Embryonic facial prominence (tissue), 1 donor: Measurements from ENCODE around the gene EEF1AKMT2.
"Not testable (repeated sequence)": the region's sequence is repeated elsewhere in the genome, so short reads cannot be mapped to it uniquely, and the experiment has no call there.

Experiments
- DNase-seq: peaks from one replicate; pipeline ENCODE4 v3.0.0-alpha.2; 2016; ENCODE audit errors: extremely low spot score

The EEF1AKMT2 gene

DNA sequence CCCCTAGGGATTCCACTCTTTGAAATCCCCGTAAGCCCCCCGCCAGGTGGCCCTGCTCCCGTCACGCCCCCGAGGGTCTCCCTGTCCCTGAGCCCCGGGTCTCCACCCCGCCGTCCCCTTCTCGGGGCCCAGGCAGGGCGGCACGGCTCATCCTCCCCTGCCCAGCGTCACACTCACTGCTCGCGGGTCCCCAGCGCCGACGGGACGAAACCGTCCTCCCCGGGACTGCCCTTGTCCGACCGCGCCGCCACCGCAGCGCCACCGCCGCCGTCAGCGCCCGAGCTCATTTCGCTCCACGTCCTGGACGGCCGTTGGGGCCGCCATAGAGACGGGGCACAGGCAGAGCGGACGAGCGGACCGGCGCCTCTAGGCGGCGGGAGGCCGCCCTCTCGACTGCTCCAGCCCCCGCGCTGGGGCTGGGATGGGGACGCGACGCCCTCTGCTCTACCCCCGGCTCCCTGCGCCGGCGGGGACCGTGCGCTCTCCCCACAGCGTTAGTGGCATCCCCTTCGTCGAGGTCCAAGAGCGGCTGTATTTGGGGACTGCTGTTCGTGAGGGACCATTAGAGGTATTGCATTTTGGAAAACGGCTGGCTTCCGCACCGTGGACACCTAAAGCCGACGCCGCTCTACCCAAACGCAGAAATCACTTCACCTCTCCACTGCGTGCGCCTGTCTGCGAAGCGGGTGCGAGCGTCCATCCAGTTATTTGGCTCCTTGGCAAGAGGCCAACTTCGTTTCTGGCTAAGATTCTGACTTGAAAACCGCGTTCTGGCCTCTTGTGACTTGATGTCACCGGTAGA lies at the start of gene EEF1AKMT2:
Gene EEF1AKMT2 (minus strand): TSS at position 341 of the 802 bp plus-strand sequence. CDS start 54 bp downstream, at position 287.
- peak; percentile 78 for DNase-seq

DNA sequence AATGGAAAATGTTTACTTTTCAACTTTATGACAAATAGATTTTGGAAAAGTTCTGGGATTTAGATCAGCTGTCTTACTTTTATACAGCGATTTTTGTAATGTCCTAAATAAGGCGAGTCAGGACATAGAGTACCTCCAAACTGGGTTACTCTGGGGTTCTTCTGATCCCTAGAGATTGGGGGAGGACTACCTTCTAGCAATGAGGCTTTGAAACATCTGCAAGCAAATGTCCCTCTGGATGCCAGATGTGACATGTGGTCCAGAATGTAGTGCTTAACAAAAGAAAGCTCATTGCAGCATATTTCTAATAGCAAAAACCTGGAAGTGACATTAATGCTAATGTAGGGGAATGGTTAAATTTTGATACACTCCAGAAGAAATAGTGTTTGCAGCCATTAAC lies 46.0 kb upstream of the EEF1AKMT2 start:
- no peak for DNase-seq

DNA sequence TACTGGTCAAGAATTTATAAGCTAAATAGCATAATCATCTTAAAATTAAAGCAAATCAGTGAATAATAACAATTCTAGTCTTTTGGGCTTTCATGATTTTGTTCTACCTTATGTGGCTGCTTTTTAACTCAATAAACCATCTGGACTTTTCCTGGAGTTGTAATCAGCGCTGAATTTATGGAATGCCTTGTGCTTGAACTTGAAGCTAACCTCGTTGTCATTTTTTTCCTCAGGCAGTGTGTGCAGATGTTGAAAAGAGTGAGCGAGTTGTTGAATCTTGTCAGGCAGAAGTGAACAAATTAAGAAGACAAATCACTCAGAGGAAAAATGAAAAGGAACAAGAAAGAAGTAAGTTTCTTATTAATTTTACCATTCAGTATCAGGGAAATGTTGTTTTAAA lies 39.4 kb upstream of the EEF1AKMT2 start:
- DNase-seq = no peak

DNA sequence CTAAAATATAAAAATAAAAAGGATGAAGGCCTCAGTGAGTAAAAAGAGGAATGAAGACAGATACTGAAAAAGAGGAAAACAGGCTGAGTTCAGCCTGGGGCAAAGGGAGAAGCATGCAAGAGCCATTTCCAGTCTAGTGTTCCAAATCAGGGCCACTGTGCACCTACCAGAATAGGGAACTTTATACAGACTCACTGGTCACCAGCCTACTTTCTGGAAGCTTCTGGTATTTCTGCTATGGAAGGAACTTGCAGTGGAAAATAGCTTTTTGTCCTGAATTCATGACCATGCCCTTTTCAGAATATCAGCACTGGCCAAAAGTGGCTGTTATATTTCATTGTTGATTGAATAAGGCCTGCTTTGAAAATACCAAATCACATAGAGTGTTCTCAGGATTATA lies 38.8 kb upstream of the EEF1AKMT2 start:
- DNase-seq = no peak

DNA sequence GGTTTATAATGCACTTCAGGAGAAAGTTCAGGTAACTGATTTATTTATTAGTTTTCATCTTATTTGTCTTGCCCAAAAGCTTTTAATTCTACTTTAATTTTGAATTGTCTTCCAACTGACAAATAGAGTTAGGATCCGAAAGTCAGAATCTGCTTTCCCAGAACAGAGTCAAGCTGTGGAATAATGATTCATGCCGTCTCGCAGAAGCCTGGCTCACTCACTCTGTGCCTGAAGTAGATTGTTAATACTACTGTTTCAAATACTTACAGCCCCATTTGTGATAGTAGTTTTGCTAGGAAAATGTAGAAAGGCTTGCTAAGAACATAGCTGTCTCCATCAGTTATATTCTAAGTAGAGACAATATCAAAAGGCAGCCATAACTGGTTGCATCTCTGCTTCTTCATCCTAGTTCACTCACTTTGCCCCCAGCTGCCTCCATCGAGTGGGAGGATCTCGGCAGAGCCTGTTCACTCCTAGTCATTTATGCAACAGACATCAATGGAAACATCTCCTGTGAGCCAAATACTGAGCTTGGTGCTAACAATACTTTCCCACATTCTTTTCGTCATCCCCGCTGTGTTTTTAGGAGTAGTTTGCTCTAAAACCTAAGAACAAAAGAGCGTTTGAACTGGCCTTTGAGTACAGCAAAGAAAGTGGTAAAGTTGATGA lies 37.9 kb upstream of the EEF1AKMT2 start:
- DNase-seq = no peak

DNA sequence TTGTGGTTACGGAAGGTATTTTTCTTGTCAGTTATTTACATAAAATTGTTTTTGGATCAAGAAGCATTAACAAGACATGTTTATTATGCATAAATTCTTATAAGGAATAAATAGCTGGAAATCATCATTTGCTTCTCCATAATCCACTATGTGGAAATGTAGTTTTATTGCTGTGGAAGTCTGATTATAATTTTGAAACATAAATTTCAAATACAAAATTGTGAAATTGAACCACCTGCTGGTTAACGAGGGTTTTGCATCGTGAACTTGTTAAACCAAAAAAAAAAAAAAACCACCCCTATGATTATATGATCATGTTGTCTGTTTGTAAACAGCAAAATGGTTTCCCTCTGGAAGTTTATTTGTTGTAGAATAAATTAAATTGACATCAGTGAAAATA lies 35.8 kb upstream of the EEF1AKMT2 start:
- no peak for DNase-seq

DNA sequence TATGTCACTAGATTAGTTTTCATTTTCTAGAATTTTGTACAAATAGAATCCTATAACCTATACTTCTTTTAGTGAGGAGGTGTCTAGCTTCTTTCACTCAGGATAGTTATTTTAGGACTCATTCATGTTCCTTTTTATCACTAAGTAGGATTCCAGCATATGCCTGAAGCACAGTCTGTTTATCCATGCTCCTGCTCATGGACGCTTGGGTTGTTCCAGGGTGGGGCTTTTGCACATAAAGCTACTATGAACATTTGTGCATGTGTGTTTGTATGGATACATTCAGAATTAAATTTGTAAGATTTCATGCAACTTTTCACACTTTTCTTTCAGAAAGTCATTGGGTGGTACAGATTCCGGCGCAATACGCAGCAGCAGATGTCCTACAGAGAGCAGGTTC lies 34.6 kb upstream of the EEF1AKMT2 start:
- no peak for DNase-seq

DNA sequence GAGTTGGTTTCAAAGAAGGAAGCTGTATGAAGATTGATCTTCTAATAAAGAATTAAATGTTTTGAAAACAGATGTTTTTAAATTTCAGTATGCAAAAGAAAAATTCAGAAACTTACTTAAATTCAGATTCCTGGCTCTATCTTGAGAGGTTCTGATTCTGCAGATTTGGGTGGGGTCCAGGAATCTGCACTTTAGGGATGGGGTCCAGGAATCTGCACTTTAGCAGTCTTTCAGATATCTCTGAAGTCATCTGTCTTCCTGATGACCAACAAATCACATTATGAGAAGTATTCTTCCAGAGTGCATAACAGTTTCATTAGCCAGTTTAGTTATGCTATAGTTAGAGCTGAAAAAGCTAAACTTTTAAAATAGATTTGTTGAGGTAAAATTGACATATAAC lies 34.0 kb upstream of the EEF1AKMT2 start:
- no peak for DNase-seq

DNA sequence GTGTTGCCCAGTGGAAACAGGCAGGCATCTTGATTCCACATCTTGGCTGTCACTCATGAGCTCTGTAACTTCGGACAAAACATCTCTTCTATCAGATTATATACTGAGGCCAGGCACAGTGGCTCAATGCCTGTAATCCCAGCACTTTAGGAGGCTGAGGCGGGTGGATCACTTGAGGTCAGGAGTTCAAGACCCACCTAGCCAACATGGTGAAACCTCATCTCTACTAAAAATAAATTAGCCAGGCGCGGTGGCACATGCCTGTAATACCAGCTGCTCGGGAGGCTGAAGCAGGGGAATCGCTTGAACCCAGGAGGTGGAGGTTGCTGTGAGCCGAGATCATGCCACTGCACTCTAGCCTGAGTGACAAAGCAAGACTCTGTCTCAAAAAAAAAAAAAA lies 33.2 kb upstream of the EEF1AKMT2 start:
- not testable (repeated sequence) for DNase-seq

DNA sequence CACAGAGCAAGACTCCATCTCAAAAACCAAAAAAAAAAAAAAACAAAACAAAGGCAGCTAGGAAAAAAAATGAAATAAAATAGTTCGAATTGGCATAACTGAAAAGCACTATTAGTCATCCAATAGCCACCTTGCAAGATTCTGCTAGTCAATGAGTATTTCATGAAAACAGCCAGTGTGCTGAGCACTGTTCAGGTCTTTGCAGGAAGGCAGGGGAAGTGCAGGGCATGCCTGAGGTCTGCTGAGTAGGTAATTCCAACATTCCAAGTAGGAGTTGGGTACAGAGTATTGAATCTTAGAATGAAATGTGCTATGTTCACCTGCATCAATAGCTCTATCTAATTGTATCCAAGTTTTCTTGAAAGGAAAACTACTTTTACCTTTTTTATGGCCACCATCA lies 32.8 kb upstream of the EEF1AKMT2 start:
- no peak for DNase-seq

DNA sequence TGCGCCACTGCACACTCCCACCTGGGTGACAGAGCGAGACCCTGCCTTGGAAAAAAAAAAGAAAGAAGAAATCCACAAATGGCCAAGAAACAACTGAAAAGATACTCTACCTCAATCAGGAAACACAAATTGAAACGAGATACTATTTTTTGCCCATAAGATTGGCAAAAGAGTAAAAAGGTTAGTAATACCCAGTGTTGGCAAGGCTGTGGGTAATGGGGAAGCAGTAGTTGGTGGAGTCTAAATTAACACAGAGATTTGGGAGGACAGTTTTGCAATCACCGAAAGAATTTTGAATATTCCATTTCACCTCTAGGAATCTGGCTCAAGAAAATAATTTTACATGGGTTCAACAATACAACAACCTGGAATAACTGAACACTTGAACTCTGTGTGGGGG lies 29.8 kb upstream of the EEF1AKMT2 start:
- no peak for DNase-seq

DNA sequence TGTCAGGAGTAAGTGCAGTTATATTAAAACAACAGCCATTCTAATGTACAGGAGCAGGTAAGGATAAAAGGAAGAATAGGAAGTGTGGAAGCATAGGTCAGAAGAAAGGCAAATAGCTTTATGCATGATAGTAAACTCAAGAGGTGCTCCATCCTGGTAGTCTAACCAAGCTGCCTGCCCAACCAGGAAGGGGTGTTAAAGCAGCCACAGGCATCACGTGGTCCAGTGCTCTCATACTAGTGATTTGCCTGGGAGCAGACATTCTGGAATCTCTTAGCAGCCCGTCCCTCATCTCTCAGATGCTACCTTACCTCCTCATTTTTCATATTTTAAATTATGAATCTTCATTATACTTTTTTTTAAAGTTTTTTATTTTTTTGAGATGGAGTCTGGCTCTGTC lies 28.4 kb upstream of the EEF1AKMT2 start:
- no peak for DNase-seq

DNA sequence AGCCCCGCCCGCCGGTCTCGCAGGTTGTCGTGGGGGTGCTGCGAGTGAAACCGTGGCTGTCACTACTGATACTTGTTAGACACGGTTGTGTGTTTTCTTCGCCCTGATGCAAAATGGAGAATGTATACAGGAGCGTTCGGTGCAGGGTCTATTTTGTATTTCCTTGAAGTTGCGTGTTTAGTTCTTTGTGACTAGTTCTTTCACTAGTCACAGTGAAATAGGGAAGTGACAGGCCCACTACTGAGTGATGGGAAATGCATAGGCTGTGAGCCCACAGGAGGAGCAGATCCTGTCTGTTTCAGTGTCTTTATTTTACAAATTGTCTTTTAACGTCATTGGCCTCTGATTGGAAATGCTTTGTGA lies 10.6 kb upstream of the EEF1AKMT2 start:
- DNase-seq = no peak

DNA sequence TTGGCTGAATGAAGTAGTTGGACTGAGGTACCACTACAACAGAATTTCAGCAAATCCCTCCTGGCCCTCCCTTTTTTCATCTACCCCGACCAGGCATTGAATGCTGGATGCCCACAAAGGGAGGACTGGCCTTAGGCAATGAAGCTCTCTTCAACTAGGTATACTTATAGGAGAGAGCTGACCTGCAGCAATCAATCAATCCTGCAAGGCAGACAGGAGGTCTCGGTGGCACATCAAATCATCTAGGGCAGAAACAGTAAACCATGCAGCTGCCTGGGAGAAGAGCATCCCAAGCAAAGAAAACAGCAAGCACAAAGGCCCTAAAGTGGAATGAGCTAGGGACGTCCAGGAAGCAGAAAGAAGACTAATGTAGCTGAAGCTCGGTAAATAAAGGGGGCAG lies 7.5 kb upstream of the EEF1AKMT2 start:
- no peak for DNase-seq

DNA sequence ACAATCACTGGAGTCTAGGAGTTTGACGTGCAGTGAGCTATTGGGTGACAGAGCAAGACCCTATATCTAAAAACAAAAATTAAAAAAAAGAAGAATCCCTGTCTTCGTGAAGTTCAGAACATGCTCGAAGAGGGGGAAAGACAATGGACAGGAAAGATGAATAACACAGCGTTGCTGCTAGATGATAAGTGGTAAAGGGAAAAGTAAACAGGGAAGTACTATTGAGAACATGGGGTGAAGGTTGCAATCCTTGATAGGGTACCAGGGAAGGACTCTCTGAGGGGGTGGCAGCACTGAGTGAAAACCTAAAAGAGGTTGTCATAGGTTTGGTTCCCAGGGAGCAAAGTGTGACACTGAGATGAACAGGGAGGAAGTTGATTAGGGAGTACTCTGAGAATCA lies 7.1 kb upstream of the EEF1AKMT2 start:
- no peak for DNase-seq

DNA sequence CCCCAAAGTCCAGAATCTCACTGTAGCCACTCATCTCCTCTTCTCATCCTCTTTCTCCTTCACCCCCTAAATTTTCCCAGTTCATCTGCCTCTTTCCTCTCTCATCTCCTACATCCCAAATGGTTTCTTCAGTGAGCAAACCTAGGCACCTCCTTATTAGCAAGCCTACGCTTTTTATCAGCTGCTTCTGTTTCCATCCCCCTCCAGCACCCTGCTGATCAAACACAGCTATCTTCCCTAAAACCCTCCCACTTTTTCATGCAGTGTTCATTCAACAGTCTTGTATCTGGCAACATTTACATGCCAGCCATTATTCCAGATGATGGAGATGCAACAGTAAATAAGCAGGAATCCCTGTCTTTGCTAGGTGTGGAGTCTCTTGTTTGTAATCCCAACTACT lies 6.7 kb upstream of the EEF1AKMT2 start:
- DNase-seq = no peak

DNA sequence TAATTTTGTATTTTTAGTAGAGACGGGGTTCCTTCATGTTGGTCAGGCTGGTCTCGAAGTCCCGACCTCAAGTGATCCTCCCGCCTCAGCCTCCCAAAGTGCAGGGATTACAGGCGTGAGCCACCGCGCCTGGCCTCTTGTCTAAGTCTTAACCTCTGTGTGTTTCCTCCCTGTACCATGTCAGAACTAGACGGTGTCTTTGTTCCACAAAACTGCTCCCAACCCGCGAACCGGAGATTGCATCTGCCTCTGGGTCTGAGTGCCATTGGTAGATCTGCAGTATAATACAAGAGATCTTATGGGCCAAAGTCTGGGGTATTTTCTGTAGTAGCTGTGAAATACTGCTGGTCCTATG lies 1.3 kb upstream of the EEF1AKMT2 start:
- DNase-seq = no peak

DNA sequence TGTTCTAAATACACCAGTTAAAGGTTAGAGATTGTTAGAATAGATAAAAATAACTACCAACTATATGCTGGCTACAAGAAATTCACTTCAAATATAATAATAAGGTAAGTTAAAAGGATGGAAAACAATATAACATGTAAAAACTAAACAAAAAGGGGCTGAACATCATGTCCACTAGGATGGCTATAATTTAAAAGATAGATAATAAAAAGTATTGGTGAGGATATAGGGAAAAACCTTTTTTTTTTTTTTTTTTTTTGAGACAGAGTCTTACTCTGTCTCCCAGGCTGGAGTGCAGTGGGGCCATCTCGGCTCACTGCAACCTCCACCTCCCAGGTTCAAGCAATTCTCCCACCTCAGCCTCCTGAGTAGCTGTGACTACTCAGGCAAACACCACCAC lies 8.8 kb downstream of the EEF1AKMT2 start:
- DNase-seq = not testable (repeated sequence)

DNA sequence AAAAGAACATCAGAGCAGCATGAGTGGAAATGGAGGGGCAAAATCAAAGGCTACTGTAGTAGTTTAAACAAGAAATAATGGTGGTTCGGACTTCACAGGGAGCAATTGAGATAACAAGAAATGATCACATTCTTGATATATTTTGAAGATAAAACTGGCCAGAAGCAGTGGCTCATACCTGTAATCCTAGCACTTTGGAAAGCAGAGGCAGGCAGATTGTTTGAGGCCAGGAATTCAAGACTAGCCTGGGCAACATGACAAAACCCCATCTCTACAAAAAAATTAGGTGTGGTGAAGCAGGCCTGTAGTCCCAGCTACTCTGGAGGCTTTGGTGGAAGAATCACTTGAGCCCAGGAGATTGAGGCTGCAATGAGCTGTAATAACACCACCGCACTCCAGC lies 22.9 kb downstream of the EEF1AKMT2 start:
- DNase-seq = no peak

DNA sequence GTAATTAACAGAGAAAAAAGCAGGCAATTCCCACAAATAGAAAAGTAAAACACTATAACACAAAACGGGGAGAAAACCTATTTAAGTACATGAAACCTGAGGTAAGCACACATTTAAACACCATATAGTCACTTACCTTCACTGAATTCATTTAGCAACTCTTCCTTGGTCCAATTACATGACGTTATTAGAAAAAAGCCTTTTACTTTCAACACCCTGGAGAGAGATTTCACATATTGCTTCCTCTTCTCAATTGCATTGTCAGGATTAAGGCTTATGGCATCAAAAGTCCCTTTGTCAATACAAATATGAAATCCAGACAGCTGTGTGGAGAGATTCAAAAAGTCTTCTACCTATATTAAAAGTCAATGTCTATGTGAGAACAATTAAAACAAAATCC lies 26.4 kb downstream of the EEF1AKMT2 start:
- no peak for DNase-seq

DNA sequence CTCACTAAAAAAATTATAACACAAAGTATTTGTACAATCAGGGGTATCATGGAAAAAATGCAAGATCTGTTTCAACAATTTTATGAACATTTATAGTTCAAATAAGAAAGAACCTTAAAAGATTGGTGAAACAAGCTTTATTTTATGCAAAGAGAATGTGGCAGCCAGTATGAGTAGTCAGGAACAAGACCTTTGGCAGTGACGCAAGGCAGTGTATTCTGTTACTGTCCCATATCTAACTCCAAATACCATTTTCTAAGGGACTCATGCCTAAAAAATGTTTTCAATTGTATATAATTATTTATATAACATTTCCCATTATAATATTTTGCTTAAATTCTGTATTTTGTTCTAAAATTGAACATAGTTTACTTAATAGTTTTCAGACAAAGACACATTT lies 28.4 kb downstream of the EEF1AKMT2 start:
- no peak for DNase-seq

DNA sequence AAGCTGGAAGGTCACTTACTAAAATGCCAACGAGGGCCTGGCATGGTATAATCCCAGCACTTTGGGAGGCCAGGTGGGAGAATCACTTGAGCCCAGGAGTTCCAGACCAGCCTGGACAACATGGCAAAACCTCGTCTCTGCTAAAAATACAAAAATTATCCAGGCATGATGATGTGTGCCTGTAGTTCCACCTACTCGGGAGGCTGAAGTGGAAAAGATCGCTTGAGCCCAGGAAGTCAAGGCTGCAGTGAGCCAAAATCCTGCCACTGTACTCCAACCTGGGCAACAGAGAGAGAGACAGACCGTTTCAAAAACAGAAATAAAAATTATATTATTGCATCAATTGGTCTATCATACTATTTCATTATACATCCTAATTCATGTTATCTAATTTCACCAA lies 29.4 kb downstream of the EEF1AKMT2 start:
- no peak for DNase-seq

DNA sequence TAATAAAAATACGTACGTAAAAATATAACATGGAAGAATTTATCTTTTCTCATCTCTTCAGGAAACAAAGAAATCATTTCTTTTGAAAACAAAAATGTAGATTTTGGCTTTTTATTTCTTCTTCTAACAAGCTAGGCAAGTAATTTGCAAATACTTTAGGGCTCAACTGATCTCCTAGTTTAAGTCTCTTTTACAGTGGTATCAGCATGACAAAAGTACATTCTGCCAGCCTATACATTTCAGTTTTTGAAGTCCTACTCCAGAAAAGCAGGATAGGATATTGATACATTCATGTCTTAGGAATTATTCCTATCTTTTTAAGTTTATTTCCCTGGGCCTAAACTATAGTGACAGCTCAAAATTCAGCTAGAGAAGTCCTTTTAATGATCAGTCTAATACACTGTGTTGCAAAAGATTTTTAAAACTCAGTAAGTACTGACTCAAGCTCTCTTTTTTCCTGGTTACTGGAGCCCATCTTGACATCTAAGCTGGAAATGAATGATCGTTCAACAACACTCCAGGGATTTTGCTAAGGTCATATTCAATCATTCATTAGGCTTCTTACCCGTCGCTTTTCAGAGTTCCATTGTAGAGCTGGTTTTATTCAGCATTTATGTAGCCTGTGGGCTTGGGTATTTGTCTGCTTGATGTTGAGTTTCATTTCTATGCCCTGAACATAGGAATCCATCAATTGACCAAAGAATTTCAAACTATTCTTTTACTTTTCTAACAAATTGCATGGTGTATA lies 35.4 kb downstream of the EEF1AKMT2 start:
- DNase-seq = no peak
